Thyroid gland (tissue), 4 donors: ENCODE results near the gene ENPP5. TPM values are rescaled to one million over a fixed set of nuclear protein-coding genes. Genes with fewer than 3 reads are reported as not detected.
"Not testable (repeated sequence)": the region's sequence is repeated elsewhere in the genome, so short reads cannot be mapped to it uniquely, and the experiment has no call there.

Source experiments
- DNase-seq, 2 donors: peaks; one replicate each; pipeline ENCODE4 v3.0.0-alpha.2; 2019
- H3K27ac ChIP-seq, 3 donors: fragments of 200-600 bp; sonication (generic); 1 replicate in 2 of 3; 2 replicates in 1 of 3; pipeline ENCODE4 v1.5.1; 2016 to 2019; ENCODE audit warnings: mild to moderate bottlenecking in 1 of 3, moderate library complexity in 1 of 3
- H3K27me3 ChIP-seq: fragments of 200-600 bp; sonication (generic); one replicate; pipeline ENCODE4 v1.5.1; 2019
- H3K36me3 ChIP-seq, 2 donors: fragments of 200-600 bp; sonication (generic); one replicate each; pipeline ENCODE4 v1.5.1; 2016 to 2019
- H3K4me1 ChIP-seq, 2 donors: fragments of 200-600 bp; sonication (generic); one replicate each; pipeline ENCODE4 v1.5.1; 2017 to 2019
- H3K4me3 ChIP-seq, 3 donors: fragments of 200-600 bp; sonication (generic); replicated peaks in 1 of 3; 1 replicate in 2 of 3; 2 replicates in 1 of 3; pipeline ENCODE4 v1.5.1; 2016; ENCODE audit warnings: mild to moderate bottlenecking in 1 of 3
- H3K9me3 ChIP-seq: fragments of 200-600 bp; sonication (generic); one replicate; pipeline ENCODE4 v1.5.1; 2017
- POLR2A ChIP-seq, 2 donors: fragments of 450-650 bp; IDR thresholded peaks; one replicate each; pipeline ENCODE4 v1.6.1; 2017; ENCODE audit warnings: antibody characterized with exemption in 2 of 2, mild to moderate bottlenecking in 2 of 2, moderate library complexity in 1 of 2
- WGBS, 2 donors: methylation state at CpG; one replicate each; pipeline ENCODE4 v1.1.5; 2017; 5-methylcytosine and 5-hydroxymethylcytosine counted together
- intact Hi-C: fragments of 100-400 bp; cut with DNase I; formaldehyde crosslinking; loops from one replicate; pipeline ENCODE4 v1.15.1; 2023
- total RNA-seq, 4 donors: library from RNA; depleted of rRNA; stranded (reverse); fragments of >200 nt; gene quantifications; one replicate each; pipeline ENCODE4 v1.2.3, GENCODE V29; 2016
- TF ChIP-seq, protein P1 (sequence below), 6 experiments: fragments of 200-600 bp in 3 of 6; fragments of 450-650 bp in 3 of 6; sonication (generic) in 3 of 6; IDR thresholded peaks; one replicate each; pipeline ENCODE4 v1.5.1; 2016 to 2019; ENCODE audit warnings: antibody characterized with exemption in 6 of 6, mild to moderate bottlenecking in 2 of 6, inconsistent platforms in 1 of 6, moderate library complexity in 1 of 6

ENPP5 gene
- total RNA-seq, 4 donors from 2014 or later = 47.7 to 103 (median 57.9) TPM

DNA sequence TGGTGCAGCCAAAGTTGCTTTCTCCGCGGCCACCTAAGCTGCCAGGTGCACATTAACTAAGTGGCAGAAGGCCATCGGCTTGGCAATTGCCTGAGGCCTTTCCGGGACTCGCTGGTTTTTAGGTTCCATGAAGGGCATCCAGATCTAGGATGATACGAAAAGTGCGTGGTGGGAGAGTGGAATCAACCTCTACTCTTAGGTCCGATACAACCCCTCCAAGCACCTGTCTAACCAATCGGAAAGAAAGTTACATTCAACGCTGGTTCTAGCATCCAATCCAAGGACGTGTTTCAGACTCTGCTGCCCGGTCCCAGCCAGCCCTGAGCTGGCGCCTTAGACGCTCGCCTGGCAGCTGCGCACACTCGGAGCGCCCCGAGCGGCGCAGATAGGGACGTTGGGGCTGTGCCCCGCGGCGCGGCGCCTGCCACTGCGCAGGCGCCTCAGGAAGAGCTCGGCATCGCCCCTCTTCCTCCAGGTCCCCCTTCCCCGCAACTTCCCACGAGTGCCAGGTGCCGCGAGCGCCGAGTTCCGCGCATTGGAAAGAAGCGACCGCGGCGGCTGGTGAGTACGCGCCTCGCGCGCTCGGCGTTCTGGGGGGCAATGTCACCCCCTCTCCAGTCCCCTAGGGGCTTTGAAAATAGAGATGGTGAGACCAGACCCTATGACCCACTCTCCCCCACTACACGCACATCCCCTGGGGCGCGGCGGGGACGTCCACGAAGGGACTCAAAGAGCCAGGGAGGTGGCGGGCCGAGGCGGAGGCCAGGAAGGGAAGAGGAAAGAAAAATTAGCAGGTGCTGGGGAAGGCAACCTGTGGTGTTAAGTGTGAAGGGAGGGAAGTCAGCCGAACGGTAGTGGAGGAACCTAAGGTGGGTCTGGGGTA is 40.9 kb downstream of the ENPP5 start, which contains the start of gene ENPP4:
TSS of gene ENPP4 (plus strand) at position 361 of the 883 bp plus-strand sequence. CDS start 9,595 bp downstream, outside the sequence.
- Histone ChIP-seq H3K27me3 (no peaks in the 10 kb centered on the region), H3K36me3 (no peaks in the 10 kb centered on the region), H3K9me3 (no peaks in the 10 kb centered on the region), H3K4me3 (peak within 1 kb of the TSS; percentile 9 to 100 (median 64)), H3K27ac (peak within 1 kb of the TSS; percentile 61 to 79 (median 62)), H3K4me1 (peaks cover 0 to 9% of the 10 kb centered on the region in 2 donors)
- 1 to 2% methylated on average over 42 to 54 of the region's 61 CpGs for WGBS, 2 donors
- intact Hi-C loops = no loop called here
- peak; percentile 90 for DNase-seq
- TF ChIP-seq, protein P1, sequence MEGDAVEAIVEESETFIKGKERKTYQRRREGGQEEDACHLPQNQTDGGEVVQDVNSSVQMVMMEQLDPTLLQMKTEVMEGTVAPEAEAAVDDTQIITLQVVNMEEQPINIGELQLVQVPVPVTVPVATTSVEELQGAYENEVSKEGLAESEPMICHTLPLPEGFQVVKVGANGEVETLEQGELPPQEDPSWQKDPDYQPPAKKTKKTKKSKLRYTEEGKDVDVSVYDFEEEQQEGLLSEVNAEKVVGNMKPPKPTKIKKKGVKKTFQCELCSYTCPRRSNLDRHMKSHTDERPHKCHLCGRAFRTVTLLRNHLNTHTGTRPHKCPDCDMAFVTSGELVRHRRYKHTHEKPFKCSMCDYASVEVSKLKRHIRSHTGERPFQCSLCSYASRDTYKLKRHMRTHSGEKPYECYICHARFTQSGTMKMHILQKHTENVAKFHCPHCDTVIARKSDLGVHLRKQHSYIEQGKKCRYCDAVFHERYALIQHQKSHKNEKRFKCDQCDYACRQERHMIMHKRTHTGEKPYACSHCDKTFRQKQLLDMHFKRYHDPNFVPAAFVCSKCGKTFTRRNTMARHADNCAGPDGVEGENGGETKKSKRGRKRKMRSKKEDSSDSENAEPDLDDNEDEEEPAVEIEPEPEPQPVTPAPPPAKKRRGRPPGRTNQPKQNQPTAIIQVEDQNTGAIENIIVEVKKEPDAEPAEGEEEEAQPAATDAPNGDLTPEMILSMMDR (IDR thresholded peaks at IDR 0.05) = no peak
- peak; percentile 5 to 82 for TF ChIP-seq POLR2A (IDR thresholded peaks at IDR 0.05)

DNA sequence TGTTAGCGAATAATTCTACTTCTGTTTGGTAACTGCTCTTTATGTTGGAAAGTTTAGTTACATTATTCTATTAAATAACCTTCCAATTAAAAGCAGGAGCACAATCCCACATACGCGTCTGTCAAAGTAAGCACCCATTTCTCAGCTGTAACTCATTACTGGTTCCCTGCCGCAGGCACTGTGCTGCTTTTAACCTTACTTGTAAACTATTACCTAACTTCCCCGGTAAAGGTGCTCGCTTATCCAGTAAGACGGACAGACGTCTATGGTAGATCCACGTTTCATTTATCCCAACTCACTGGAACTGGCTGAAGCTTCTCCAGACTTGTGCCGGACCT is 41.5 kb downstream of the ENPP5 start:
- H3K4me1 ChIP-seq = peaks cover 0 to 9% of the 10 kb centered on the region in 2 donors
- no peak for DNase-seq
- WGBS, 2 donors = 8 to 10% methylated on average over 9 to 10 of the region's 10 CpGs
- no peak overlapping the region for H3K27ac ChIP-seq
- peak overlapping the region; percentile 1 to 64 (median 38) for H3K4me3 ChIP-seq
- intact Hi-C loops = no loop called here
- H3K27me3 ChIP-seq = no peaks in the 10 kb centered on the region
- no peaks in the 10 kb centered on the region for H3K36me3 ChIP-seq
- TF ChIP-seq POLR2A (IDR thresholded peaks at IDR 0.05) = no peak
- TF ChIP-seq, protein P1 (IDR thresholded peaks at IDR 0.05) = no peak
- H3K9me3 ChIP-seq = no peaks in the 10 kb centered on the region

DNA sequence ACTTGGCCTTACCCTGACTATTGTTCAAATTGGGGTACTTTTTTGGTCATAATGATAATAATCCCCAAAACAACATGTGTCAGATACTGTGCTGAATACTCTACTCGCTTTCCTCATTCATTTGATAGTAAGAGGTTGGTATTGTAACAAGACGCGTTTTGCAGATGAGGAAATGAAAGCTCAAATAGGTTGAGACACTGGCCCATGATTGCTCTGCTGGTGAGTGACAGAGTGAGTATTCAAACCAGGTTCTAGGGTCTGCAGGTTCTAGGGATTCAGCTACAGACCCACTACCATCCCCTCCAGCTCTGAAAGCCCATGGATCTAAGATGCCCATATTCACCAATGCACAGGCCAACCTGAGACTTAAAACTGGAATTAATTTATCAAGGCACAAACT is 42.3 kb downstream of the ENPP5 start:
- peaks cover 0 to 9% of the 10 kb centered on the region in 2 donors for H3K4me1 ChIP-seq
- H3K9me3 ChIP-seq = no peaks in the 10 kb centered on the region
- intact Hi-C loops = no loop called here
- DNase-seq = no peak
- TF ChIP-seq POLR2A (IDR thresholded peaks at IDR 0.05) = no peak
- TF ChIP-seq, protein P1 (IDR thresholded peaks at IDR 0.05) = no peak
- H3K27ac ChIP-seq = no peak overlapping the region
- WGBS, 2 donors = 78 to 87% methylated on average over 3 of the region's 3 CpGs
- no peaks in the 10 kb centered on the region for H3K27me3 ChIP-seq
- H3K4me3 ChIP-seq = no peak overlapping the region
- H3K36me3 ChIP-seq = no peaks in the 10 kb centered on the region

DNA sequence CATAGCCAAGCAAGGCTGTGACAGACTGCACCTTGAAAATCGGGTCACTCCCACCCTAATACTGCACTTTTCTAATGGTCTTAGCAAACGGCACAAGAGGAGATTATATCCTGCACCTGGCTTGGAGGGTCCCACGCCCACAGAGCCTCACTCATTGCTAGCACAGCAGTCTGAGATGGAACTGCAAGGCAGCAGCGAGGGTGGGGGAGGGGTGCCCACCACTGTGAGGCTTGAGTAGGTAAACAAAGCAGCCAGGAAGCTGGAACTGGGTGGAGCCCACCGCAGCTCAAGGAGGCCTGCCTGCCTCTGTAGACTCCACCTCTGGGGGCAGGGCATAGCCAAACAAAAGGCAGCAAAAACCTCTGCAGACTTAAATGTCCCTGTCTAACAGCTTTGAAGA is 51.1 kb downstream of the ENPP5 start:
- H3K9me3 ChIP-seq, H3K4me3 ChIP-seq, H3K27ac ChIP-seq, H3K36me3 ChIP-seq, H3K4me1 ChIP-seq, H3K27me3 ChIP-seq, intact Hi-C loops, DNase-seq: not testable (repeated sequence)
- 74 to 76% methylated on average over 3 to 5 of the region's 5 CpGs for WGBS, 2 donors

- Histone ChIP-seq H3K27ac (no peak overlapping the region), H3K4me1 (no peaks in the 10 kb centered on the region), H3K4me3 (no peak overlapping the region), H3K36me3 (no peaks in the 10 kb centered on the region), H3K9me3 (no peaks in the 10 kb centered on the region), H3K27me3 (no peaks in the 10 kb centered on the region)
- intact Hi-C loops = no loop called here
- DNase-seq = no peak
- TF ChIP-seq, protein P1 (IDR thresholded peaks at IDR 0.05) = no peak
- TF ChIP-seq POLR2A (IDR thresholded peaks at IDR 0.05) = no peak
- 93 to 94% methylated on average over 3 of the region's 3 CpGs for WGBS, 2 donors
Measured at GRCh38 chr6:46118836-46119235, 51.9 kb downstream of the ENPP5 start.
